GM19238 (cell line): ENCODE results near the gene TWIST2.

ENCODE experiments used
- DNase-seq: peaks from one replicate; pipeline ENCODE4 v3.0.0; 2011; ENCODE audit warnings: low spot score; ENCODE audit not compliant: insufficient read length

TWIST2 gene

GRCh38 chr2:238856713-238857567 lies 9.1 kb downstream of the TWIST2 start:
- DNase-seq, result no peak

- DNase-seq, result no peak
Observed at GRCh38 chr2:238857959-238858358, 10.1 kb downstream of the TWIST2 start.

- DNase-seq, result no peak
Observed at GRCh38 chr2:238859636-238860347, 11.9 kb downstream of the TWIST2 start.

- no peak for DNase-seq
Observed at GRCh38 chr2:238861013-238861730, 13.3 kb downstream of the TWIST2 start.

GRCh38 chr2:238861766-238862315 lies 14.0 kb downstream of the TWIST2 start:
- DNase-seq, result no peak

GRCh38 chr2:238862701-238863100 lies 14.8 kb downstream of the TWIST2 start:
- DNase-seq, result no peak

- DNase-seq, result no peak
Observed at GRCh38 chr2:238863231-238863630, 15.3 kb downstream of the TWIST2 start.

GRCh38 chr2:238863749-238864206 lies 15.9 kb downstream of the TWIST2 start:
- DNase-seq, result no peak

- no peak for DNase-seq
Observed at GRCh38 chr2:238864207-238865014, 16.5 kb downstream of the TWIST2 start.

- DNase-seq, result no peak
Observed at GRCh38 chr2:238865015-238865719, 17.3 kb downstream of the TWIST2 start.

GRCh38 chr2:238865744-238866355 lies 18.0 kb downstream of the TWIST2 start:
- no peak for DNase-seq

GRCh38 chr2:238866656-238867277 lies 18.9 kb downstream of the TWIST2 start:
- no peak for DNase-seq

GRCh38 chr2:238868067-238868524 lies 20.2 kb downstream of the TWIST2 start:
- no peak for DNase-seq

GRCh38 chr2:238868616-238869292 lies 20.9 kb downstream of the TWIST2 start:
- DNase-seq, result no peak

GRCh38 chr2:238869293-238870124 lies 21.6 kb downstream of the TWIST2 start:
- DNase-seq, result no peak

- DNase-seq, result no peak
Observed at GRCh38 chr2:238870261-238870660, 22.4 kb downstream of the TWIST2 start.

- DNase-seq, result no peak
Observed at GRCh38 chr2:238872026-238872425, 24.1 kb downstream of the TWIST2 start.
